ENCODE measurements around the gene SLC9B2.

Gene SLC9B2

DNA sequence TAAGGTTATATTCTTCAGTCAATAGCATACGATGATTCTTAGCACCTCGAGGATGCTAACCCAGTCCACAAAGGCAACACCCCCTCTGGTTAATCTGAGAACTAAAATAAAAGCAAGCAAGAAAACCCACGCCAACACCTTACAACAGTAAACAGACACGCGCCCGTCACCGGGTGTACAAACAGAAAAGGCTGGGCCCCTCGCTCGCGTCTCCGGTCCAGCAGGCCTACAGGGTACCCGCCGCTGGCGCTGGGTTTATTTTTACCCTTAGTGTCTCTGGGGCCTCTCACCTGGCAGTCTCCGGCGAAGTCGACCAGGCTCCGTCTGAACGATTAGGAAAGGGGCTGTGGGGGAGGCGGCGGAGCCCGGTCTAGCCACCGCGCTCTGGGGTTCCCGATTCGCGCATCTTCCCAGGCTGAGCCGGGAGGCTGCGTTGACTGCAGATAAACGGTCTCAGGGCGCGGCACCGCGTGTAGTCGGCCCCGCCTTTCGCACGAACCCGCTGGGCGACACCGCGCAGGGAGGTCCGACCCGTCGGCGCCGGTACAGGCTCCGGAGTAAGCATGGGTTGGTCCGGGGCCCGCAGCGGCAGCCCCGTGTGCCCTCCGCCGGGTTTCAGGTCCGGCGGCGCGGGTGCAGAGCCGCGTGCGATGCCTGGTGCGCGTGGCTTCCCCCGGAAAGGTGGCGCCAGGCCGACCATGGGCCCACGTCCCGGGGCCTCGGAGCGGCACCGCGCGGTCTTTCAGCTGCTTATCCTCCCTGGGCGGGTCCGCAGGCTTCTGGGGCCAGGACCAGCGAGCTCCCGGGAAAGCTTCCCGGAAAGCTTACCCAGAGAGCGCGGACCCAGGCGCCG is 441 bp downstream of the SLC9B2 start:
- peak; percentile 48 for DNase-seq

GRCh38 chr4:103075435-103075893 is 1.1 kb downstream of the SLC9B2 start:
- DNase-seq, result no peak

DNA sequence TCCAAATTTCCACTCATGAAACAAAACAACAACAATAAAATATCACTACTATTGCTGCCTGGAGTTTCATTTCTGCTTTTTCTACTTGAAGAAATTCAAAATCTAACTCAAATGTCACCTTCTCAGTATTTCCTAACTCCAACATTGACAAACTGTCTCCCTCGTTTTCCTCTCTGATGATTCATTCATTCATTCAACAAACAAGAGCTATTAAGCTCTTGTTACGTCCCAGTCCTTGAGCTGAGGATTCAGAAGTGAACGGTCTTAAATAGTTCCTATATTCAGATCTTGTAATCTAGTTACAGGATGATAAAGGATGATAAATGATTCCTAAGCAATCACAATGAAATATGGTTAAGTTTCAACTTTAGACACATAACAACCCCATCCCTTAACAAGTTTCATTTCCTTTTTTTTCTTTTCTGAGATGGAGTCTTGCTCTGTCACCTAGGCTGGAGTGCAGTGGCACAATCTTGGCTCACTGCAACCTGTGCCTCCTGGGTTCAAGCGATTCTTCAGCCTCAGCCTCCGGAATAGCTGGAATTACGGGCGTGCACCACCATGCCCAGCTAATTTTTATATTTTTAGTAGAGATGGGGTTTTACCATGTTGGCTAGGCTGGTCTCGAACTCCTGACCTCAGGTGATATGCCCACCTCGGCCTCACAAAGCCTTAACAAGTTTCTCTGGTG is 1.7 kb downstream of the SLC9B2 start:
- DNase-seq, result no peak

GRCh38 chr4:103073792-103074438 is 2.6 kb downstream of the SLC9B2 start:
- DNase-seq, result no peak

DNA sequence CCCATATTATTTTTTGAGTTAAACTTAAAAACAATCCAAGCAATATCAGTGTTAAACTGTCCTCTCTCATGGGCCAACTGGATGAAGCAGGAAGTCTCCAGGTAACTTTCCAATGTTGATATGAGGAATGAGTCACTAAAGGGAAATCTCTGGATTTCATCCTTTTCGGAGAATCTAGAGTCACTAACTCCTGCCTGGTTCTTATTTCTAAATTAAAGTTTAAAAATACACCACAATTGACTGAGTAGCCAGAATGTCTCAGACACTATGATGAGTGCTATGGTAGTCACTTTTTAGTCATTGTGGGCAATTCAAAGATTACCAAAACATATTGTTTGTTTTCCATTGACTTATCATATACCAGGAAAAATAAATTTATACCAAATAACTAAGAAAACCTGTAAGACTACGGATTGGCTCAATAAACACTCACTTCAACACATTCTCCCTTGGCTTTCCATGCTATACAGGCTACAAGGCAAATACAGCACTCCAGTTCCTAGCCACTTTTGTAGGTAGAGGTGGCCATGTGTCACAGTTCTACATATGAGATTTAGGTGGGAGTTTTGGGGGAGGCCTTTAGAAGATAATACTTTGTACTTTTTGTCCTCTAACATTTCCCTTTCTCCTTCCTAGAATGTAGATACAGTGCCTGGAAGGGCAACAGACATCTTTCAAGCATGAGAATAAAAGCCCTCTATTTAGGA is 8.6 kb downstream of the SLC9B2 start:
- DNase-seq, result no peak

DNA sequence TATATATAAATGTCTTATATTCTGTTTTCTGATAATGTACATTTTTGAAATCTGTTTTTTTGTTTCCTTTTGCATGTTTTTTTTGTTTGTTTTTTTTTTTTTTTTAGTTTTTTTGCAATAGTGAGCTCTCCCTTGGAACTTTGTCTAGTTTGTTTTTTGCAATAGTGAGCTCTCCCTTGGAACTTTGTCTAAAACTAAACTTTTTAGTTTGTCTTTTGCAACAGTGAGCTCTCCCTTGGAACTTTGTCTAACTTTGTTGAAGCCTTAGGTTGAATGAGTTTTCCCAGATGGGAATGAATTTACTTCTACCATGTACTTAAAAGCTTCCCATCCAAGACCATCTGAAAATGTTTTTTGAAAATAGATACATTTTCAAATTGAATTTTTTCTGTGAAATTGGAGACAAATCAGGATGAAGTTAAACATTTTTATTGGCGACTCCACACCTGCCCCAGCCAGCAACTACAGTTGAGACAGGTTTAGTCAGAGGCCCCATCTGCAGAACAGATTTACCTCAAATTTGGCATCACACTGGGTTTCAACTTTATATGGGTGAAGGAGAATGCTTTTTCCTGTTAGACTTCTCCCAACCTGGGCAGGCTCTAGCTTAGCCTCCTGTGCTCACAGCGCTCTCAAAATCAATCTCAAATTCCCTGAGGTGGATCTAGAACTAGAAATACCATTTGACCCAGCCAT is 16.0 kb downstream of the SLC9B2 start:
- DNase-seq, result no peak

DNA sequence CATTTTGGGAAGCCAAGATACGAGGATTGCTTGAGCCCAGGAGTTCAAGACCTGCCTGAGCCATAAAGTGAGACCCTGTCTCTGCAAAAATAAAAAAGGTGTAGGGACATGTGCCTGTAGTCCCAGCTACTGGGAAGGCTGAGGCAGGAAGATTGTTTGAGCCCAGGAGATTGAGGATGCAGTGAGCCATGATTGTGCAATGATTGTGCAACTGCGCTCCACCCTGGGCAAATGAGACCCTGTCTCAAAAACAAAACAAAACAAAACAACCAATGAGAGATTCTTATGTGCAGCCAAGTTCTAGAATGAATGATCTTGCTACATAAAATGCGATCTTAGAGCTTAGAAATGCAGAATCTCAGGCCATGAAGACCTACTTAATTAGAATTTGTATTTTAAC is 22.5 kb downstream of the SLC9B2 start:
- no peak for DNase-seq

- DNase-seq, result no peak
Observed at GRCh38 chr4:103052779-103053178, 23.8 kb downstream of the SLC9B2 start.

GRCh38 chr4:103052145-103052544 is 24.4 kb downstream of the SLC9B2 start:
- no peak for DNase-seq

GRCh38 chr4:103050736-103051436 is 25.7 kb downstream of the SLC9B2 start:
- DNase-seq, result no peak

DNA sequence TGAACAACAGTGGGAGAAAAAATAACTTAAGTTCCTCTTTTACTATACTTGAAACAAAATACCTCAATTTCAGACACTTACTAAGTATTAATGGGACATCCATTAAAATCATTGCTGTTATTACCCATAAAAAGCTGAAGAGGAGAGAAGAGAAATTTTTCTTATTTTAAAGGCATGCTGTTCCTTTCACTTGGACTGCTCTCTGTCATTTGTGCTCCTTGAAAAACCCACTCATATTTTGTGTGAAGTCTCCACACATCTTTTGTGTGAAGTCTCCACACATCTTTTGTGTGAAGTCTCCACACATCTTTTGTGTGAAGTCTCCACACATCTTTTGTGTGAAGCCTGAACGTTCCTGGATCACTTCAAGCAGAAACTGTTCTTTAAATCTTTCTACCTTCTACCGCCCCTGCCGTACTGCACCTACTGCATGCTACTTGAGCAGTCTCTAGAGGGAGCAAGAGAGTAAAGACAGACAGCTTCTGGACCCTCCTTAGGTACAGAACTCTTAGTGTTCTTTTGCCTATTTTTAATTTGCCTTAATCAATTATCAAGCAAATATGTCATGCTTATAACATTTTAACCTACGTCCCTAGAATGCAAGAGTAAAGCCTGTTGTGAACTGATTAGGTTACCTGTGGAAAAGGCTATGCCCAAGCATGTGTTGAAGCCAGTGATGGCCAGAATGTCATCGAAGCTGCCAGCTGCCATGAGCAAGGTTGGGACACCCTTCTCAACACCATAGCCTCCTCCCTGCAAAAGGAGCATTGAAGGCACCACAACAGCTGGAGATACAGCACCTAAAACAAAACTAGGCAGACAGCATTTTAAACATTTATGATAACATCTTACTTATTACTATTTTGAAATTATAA is 29.9 kb downstream of the SLC9B2 start:
- no peak for DNase-seq

GRCh38 chr4:103044183-103044582 is 32.4 kb downstream of the SLC9B2 start:
- DNase-seq, result no peak

DNA sequence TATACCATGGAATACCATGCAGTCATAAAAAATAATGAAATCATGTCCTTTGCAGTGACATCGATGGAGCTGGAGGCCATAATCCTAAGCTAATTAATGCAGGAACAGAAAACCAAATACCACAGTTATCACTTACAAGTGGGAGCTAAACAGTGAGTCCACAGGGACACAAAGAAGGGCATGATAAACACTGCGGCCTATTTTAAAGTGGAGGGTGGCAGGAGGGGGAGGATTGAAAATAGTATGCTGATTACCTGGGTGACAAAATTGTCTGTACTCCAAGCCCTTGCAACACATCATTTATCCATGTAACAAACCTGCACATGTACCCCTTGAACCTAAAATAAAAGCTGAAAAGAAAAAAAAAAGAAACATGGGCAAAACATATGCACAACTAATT is 40.4 kb downstream of the SLC9B2 start:
- no peak for DNase-seq

DNA sequence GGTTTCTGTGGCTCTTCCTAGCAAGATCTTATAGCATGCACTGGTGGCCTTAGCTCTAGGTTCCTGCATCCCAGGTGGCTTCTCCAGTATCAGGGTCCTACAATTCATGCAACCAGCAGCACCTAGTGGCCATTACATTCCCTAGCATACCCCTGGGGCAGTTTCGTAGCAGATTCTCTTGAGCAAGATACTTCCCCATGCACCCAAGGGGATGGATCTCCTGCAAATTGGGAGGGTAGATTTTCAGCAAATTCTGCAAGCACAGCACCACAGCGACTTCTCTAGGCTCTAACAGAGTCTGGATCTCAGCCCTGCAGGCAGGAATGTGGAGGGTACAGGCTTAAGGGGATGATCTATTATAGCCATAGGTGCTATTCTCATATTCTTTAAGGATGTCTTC is 44.0 kb downstream of the SLC9B2 start:
- no peak for DNase-seq

DNA sequence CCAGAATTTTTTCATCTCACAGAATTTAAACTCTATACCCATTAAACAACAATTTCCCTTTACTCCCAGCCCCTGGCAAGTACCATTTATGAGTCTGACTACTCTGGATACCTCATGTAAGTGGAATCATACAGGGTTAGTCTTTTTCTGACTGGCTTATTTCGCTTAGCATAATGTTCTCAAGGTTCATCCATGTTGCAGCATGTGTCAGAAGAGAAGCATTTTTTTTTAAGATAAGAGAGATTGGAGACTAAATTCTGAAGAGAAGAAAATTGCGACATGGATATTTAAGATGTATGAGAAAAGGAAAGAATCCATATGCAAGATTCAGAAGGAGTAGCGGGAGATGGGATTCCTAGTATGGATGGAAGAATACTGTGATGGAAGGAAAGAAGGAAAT is 45.8 kb downstream of the SLC9B2 start:
- DNase-seq, result no peak

GRCh38 chr4:103029300-103029699 is 47.3 kb downstream of the SLC9B2 start:
- no peak for DNase-seq

- DNase-seq, result no peak
Observed at GRCh38 chr4:103026868-103027267, 49.7 kb downstream of the SLC9B2 start.

- no peak for DNase-seq
Observed at GRCh38 chr4:103024996-103025395, 51.6 kb downstream of the SLC9B2 start.

GRCh38 chr4:103021120-103021519 is 55.4 kb downstream of the SLC9B2 start:
- no peak for DNase-seq

DNA sequence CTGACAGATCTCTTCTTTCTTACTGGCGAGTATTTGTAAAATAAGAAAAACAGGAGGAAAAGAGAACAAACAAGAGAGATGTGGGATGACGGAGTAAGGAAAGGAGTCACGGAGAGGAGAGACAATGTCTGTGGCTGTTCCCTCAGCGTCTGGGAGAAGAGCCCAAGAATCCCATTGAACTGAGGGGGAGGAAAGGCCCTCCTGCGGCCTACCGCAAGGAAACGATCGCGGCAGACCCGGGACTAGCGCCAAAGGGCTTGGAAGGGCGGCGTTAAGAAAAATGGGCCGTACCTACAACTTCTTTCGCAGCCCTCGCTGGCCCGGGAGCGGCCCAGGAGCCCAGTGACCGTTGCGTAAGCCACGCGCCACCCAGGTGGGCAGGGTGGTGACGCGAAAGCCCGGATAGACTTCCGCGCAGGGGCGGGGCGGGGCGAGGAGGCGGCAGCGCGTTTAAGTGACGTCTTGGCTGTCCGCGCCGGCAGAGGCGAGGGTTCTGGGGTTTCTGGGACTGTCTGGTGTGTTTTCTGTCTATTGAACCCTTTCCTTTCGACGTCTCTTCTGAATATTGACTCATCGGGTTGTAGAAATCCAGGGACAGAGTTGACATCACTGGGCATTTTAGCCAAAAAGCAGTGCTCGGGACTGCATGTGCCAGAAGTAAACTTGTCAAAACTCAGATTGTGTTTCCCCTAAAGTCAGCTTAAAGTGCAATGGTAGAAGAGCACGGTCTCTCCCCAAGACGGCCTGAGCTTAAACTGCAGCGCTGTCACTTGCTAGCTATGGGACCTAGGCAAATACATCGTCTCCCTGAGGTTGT is 57.0 kb downstream of the SLC9B2 start, which contains the start of gene SLC9B1:
TSS of gene SLC9B1 (minus strand) at position 398 of the 817 bp plus-strand sequence. CDS start 27,994 bp downstream, outside the sequence.
- DNase-seq, result peak; percentile 90
